SK-N-SH (cell line): ENCODE results near the gene FSIP2. TPM values are rescaled to one million over a fixed set of nuclear protein-coding genes. Genes with fewer than 3 reads are reported as not detected.

ENCODE experiments used
- CTCF ChIA-PET: fragments of 300-600, 350-600 bp; formaldehyde crosslinking; extraction: SDS; loops from one replicate; lab custom pipeline; 2021; lab: Yijun Ruan, JAX
- POLR2A ChIA-PET: fragments of 350-600 bp; sonication (Branson Sonifier 250); formaldehyde crosslinking; extraction: SDS; loops from one replicate; lab custom pipeline; 2020; ENCODE audit warnings: antibody characterized with exemption, inconsistent platforms; lab: Yijun Ruan, JAX
- DNase-seq: peaks from one replicate; pipeline ENCODE4 v3.0.0; 2012
- H2AFZ ChIP-seq: fragments of 200-600 bp; sonication (generic); 2 replicates; pipeline ENCODE4 v1.8.1; 2016; ENCODE audit warnings: antibody characterized with exemption, mild to moderate bottlenecking, low read depth
- H3F3A ChIP-seq: fragments of 200-600 bp; sonication (generic); replicated peaks from 2 replicates; pipeline ENCODE3; 2016; ENCODE audit warnings: antibody characterized with exemption, mild to moderate bottlenecking; ENCODE audit not compliant: insufficient read depth
- H3K27ac ChIP-seq, 2 experiments: fragments of 200-500 bp in 1 of 2; fragments of 200-600 bp in 1 of 2; sonication (Bioruptor generic) in 1 of 2; sonication (generic), shearing (Covaris generic) in 1 of 2; 2 replicates each; pipeline versions ENCODE4 v1.5.1 to v1.6.1; 2014 to 2016; ENCODE audit warnings: low read depth in 2 of 2, inconsistent platforms in 1 of 2, low read length in 1 of 2, mild to moderate bottlenecking in 1 of 2, mixed read lengths in 1 of 2
- H3K27me3 ChIP-seq: fragments of 200-600 bp; sonication (generic), shearing (Covaris generic); 2 replicates; pipeline ENCODE4 v1.6.1; 2016; ENCODE audit warnings: mixed run types; ENCODE audit not compliant: insufficient read depth
- H3K36me3 ChIP-seq, 2 experiments: fragments of 200-500 bp in 1 of 2; fragments of 200-600 bp in 1 of 2; sonication (Bioruptor generic) in 1 of 2; sonication (generic) in 1 of 2; replicated peaks in 1 of 2; 2 replicates each; pipeline versions ENCODE3 to v1.5.1; 2014 to 2016; ENCODE audit warnings: low read length in 1 of 2, mild to moderate bottlenecking in 1 of 2; ENCODE audit not compliant: insufficient read depth in 2 of 2, control insufficient read depth in 1 of 2
- H3K4me1 ChIP-seq, 2 experiments: fragments of 200-500 bp in 1 of 2; fragments of 200-600 bp in 1 of 2; sonication (Bioruptor generic) in 1 of 2; sonication (generic), shearing (Covaris generic) in 1 of 2; 2 replicates each; pipeline versions ENCODE4 v1.5.1 to v1.6.1; 2014 to 2016; ENCODE audit warnings: low read depth in 1 of 2, low read length in 1 of 2, mixed run types in 1 of 2; ENCODE audit not compliant: insufficient read depth in 2 of 2, control insufficient read depth in 1 of 2
- H3K4me2 ChIP-seq: fragments of 200-600 bp; sonication (generic), shearing (Covaris generic); 2 replicates; pipeline ENCODE4 v1.6.1; 2017; ENCODE audit warnings: mixed run types
- H3K4me3 ChIP-seq, 2 experiments: fragments of 200-500 bp in 1 of 2; fragments of 200-600 bp in 1 of 2; sonication (Bioruptor generic) in 1 of 2; sonication (generic), shearing (Covaris generic) in 1 of 2; 2 replicates each; pipeline versions ENCODE4 v1.5.1 to v1.8.1; 2014 to 2016; ENCODE audit warnings: low read depth in 2 of 2, inconsistent platforms in 1 of 2, low read length in 1 of 2, mild to moderate bottlenecking in 1 of 2, mixed read lengths in 1 of 2, moderate library complexity in 1 of 2
- H3K79me2 ChIP-seq: fragments of 200-600 bp; sonication (generic); 2 replicates; pipeline ENCODE4 v1.8.1; 2017; ENCODE audit warnings: mild to moderate bottlenecking; ENCODE audit not compliant: insufficient read depth
- H3K9ac ChIP-seq: fragments of 200-600 bp; sonication (generic); 2 replicates; pipeline ENCODE4 v1.6.1; 2017; ENCODE audit warnings: mixed run types
- H3K9me2 ChIP-seq: fragments of 200-600 bp; sonication (generic); 2 replicates; pipeline ENCODE4 v1.6.1; 2017; ENCODE audit warnings: mixed run types
- H3K9me3 ChIP-seq: fragments of 200-600 bp; sonication (generic); 2 replicates; pipeline ENCODE4 v1.6.1; 2017; ENCODE audit warnings: mixed run types, mild to moderate bottlenecking, moderate library complexity
- H4K20me1 ChIP-seq: fragments of 200-600 bp; sonication (generic); 2 replicates; pipeline ENCODE4 v1.6.1; 2017; ENCODE audit warnings: mild to moderate bottlenecking, mixed run types; ENCODE audit not compliant: insufficient read depth
- FOSL2 ChIP-seq: IDR thresholded peaks from 2 replicates; pipeline ENCODE4 v1.4.0; 2012; ENCODE audit warnings: low read depth, mild to moderate bottlenecking, moderate library complexity, borderline replicate concordance
- JUND ChIP-seq: IDR thresholded peaks from 2 replicates; pipeline ENCODE4 v1.4.0; 2012
- SIN3A ChIP-seq: IDR thresholded peaks from 2 replicates; pipeline ENCODE4 v1.6.1; 2012; ENCODE audit warnings: low read depth, mild to moderate bottlenecking, low read length, moderate library complexity, borderline replicate concordance
- TEAD4 ChIP-seq: IDR thresholded peaks from 2 replicates; pipeline ENCODE4 v1.4.0; 2012; ENCODE audit warnings: mild to moderate bottlenecking, borderline replicate concordance; ENCODE audit not compliant: insufficient read depth
- polyA plus RNA-seq, 3 experiments: library from polyadenylated mRNA; depleted of rRNA; stranded (reverse); fragments of >200 nt; gene quantifications; 2 replicates each; pipeline ENCODE4 v1.2.3, GENCODE V29; 2012
- TF ChIP-seq, protein P1 (sequence below): fragments of 200-600 bp; sonication (generic); IDR thresholded peaks from 2 replicates; pipeline ENCODE4 v1.6.1; 2017; ENCODE audit warnings: antibody characterized with exemption, mild to moderate bottlenecking, moderate library complexity
- TF ChIP-seq, protein P2 (sequence below): fragments of 150-350 bp; IDR thresholded peaks from 2 replicates; pipeline ENCODE4 v1.6.1; 2016; ENCODE audit warnings: mild to moderate bottlenecking, low read depth, low read length
- TF ChIP-seq, protein P3 (sequence below): IDR thresholded peaks from 2 replicates; pipeline ENCODE4; 2012

FSIP2 gene
- polyA plus RNA-seq, 1 of the 3 experiments (the other 2 are of a cell fraction): not detected

DNA sequence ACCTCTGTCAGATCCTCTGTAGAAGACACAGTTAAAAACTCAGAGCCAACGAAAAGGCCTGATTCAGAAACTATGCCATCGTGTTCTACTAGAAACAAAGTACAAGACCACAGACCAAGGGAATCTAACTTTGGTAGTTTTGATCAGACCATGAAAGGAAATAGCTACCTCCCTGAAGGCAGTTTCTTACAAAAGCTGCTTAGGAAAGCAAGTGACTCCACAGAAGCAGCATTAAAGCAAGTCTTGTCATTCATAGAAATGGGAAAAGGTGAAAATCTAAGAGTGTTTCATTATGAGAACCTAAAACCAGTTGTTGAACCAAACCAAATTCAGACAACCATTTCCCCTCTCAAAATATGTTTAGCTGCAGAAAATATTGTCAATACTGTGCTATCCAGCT, 58.2 kb downstream of the FSIP2 start (continued):
- TF ChIP-seq FOSL2: no peak
- TF ChIP-seq, protein P1, sequence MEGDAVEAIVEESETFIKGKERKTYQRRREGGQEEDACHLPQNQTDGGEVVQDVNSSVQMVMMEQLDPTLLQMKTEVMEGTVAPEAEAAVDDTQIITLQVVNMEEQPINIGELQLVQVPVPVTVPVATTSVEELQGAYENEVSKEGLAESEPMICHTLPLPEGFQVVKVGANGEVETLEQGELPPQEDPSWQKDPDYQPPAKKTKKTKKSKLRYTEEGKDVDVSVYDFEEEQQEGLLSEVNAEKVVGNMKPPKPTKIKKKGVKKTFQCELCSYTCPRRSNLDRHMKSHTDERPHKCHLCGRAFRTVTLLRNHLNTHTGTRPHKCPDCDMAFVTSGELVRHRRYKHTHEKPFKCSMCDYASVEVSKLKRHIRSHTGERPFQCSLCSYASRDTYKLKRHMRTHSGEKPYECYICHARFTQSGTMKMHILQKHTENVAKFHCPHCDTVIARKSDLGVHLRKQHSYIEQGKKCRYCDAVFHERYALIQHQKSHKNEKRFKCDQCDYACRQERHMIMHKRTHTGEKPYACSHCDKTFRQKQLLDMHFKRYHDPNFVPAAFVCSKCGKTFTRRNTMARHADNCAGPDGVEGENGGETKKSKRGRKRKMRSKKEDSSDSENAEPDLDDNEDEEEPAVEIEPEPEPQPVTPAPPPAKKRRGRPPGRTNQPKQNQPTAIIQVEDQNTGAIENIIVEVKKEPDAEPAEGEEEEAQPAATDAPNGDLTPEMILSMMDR: no peak
- no peak for TF ChIP-seq SIN3A

DNA sequence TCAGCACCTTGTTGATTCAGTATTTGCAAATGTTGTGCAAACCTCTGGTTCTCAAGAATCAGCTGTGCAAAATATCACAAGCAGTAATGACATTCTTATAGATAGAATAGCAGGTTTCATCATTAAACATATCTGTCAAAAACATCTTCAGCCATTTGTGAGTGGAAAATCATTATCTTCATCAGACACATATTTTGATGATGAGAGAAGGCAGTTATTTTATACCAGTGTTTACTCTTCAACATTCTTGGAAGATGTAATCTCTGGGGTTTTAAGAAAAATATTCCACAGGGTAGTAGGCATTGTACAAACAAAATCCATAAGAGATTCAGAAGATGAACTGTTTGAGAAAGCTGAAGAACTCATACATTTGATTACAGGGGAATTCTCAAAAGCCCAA, 64.3 kb downstream of the FSIP2 start:
- Histone ChIP-seq H3K27me3 (no peaks in the 10 kb centered on the region), H3F3A (no peaks in the 10 kb centered on the region), H3K79me2 (no peaks in the 10 kb centered on the region), H3K9me3 (no peaks in the 10 kb centered on the region), H3K9me2 (no peaks in the 10 kb centered on the region), H3K9ac (no peak overlapping the region), H3K4me1 (no peaks in the 10 kb centered on the region), H3K36me3 (no peaks in the 10 kb centered on the region), H3K27ac (no peak overlapping the region), H3K4me2 (no peak overlapping the region), H4K20me1 (no peaks in the 10 kb centered on the region), H3K4me3 (no peak overlapping the region), H2AFZ (no peak overlapping the region)
- no peak for DNase-seq
- POLR2A ChIA-PET: no interaction called here
- CTCF ChIA-PET: no interaction called here
- TF ChIP-seq JUND: peak; percentile 12; the same call in 1 of the 2 replicates
- TF ChIP-seq, protein P2, sequence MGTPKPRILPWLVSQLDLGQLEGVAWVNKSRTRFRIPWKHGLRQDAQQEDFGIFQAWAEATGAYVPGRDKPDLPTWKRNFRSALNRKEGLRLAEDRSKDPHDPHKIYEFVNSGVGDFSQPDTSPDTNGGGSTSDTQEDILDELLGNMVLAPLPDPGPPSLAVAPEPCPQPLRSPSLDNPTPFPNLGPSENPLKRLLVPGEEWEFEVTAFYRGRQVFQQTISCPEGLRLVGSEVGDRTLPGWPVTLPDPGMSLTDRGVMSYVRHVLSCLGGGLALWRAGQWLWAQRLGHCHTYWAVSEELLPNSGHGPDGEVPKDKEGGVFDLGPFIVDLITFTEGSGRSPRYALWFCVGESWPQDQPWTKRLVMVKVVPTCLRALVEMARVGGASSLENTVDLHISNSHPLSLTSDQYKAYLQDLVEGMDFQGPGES: no peak
- TF ChIP-seq TEAD4: no peak
- TF ChIP-seq, protein P3, sequence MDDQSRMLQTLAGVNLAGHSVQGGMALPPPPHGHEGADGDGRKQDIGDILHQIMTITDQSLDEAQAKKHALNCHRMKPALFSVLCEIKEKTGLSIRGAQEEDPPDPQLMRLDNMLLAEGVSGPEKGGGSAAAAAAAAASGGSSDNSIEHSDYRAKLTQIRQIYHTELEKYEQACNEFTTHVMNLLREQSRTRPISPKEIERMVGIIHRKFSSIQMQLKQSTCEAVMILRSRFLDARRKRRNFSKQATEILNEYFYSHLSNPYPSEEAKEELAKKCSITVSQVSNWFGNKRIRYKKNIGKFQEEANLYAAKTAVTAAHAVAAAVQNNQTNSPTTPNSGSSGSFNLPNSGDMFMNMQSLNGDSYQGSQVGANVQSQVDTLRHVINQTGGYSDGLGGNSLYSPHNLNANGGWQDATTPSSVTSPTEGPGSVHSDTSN: no peak

DNA sequence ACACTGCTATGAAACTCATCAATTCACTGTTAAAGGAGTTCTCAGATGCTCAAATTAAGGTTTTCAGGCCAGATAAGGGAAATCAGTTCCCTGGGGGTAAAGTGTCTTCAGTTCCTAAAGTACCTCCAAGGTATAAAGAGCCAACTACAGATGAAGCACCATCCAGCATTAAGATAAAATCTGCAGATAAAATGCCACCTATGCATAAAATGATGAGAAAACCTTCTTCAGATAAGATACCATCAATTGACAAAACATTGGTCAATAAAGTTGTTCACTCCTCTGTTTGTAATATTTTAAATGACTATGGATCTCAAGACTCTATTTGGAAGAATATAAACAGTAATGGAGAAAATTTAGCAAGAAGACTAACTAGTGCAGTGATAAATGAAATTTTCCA, 68.2 kb downstream of the FSIP2 start:
- ChIA-PET CTCF (no interaction called here), POLR2A (no interaction called here)
- Histone ChIP-seq H3K79me2 (no peaks in the 10 kb centered on the region), H3K9me3 (no peaks in the 10 kb centered on the region), H3K9ac (no peak overlapping the region), H4K20me1 (no peaks in the 10 kb centered on the region), H3K27me3 (no peaks in the 10 kb centered on the region), H3K27ac (no peak overlapping the region), H3K4me1 (no peaks in the 10 kb centered on the region), H3K36me3 (no peaks in the 10 kb centered on the region), H3K4me3 (no peak overlapping the region), H3F3A (no peaks in the 10 kb centered on the region), H2AFZ (no peak overlapping the region), H3K9me2 (no peaks in the 10 kb centered on the region), H3K4me2 (no peak overlapping the region)
- TF ChIP-seq, protein P1: no peak
- DNase-seq: no peak
